Smooth muscle cell (in vitro differentiated cells): ENCODE measurements around the gene NOD1. TPM values are rescaled to one million over a fixed set of nuclear protein-coding genes. Genes with fewer than 3 reads are reported as not detected.

Experiments used
- DNase-seq: peaks from one replicate; lab custom pipeline; 2025; ENCODE audit not compliant: unreplicated experiment; lab: John Stamatoyannopoulos, UW
- H2AFZ ChIP-seq: fragments of 200-600 bp; sonication (generic); 2 replicates; pipeline ENCODE4 v1.6.0; 2016; ENCODE audit warnings: antibody characterized with exemption, low read depth, mild to moderate bottlenecking
- H3F3A ChIP-seq: fragments of 200-600 bp; sonication (generic); 2 replicates; pipeline ENCODE4 v1.6.0; 2017; ENCODE audit warnings: antibody characterized with exemption, low read depth
- H3K27ac ChIP-seq: fragments of 200-600 bp; sonication (generic); 2 replicates; pipeline ENCODE4 v1.5.1; 2016; ENCODE audit warnings: low read depth, mild to moderate bottlenecking
- H3K27me3 ChIP-seq: fragments of 200-600 bp; sonication (generic); 2 replicates; pipeline ENCODE4 v1.6.1; 2016; ENCODE audit warnings: low read depth, mild to moderate bottlenecking
- H3K36me3 ChIP-seq: fragments of 200-600 bp; sonication (generic); 2 replicates; pipeline ENCODE4 v1.5.1; 2016; ENCODE audit warnings: low read depth
- H3K4me1 ChIP-seq: fragments of 200-600 bp; sonication (generic); 2 replicates; pipeline ENCODE4 v1.5.1; 2016; ENCODE audit warnings: low read depth
- H3K4me2 ChIP-seq: fragments of 200-600 bp; sonication (generic); 2 replicates; pipeline ENCODE4 v1.6.0; 2016; ENCODE audit warnings: mild to moderate bottlenecking
- H3K4me3 ChIP-seq: fragments of 200-600 bp; sonication (generic); 2 replicates; pipeline ENCODE4 v1.5.1; 2016; ENCODE audit warnings: mild to moderate bottlenecking
- H3K79me2 ChIP-seq: fragments of 200-600 bp; sonication (generic); 2 replicates; pipeline ENCODE4 v1.6.0; 2016; ENCODE audit warnings: low read depth, mild to moderate bottlenecking
- H3K9ac ChIP-seq: fragments of 200-600 bp; sonication (generic); 2 replicates; pipeline ENCODE4 v1.6.0; 2016; ENCODE audit warnings: low read depth
- H3K9me3 ChIP-seq: fragments of 200-600 bp; sonication (generic); replicated peaks from 2 replicates; pipeline ENCODE4 v1.5.1; 2016; ENCODE audit warnings: low read depth
- H4K20me1 ChIP-seq: fragments of 200-600 bp; sonication (generic); 2 replicates; pipeline ENCODE4 v1.6.0; 2016; ENCODE audit warnings: low read depth
- CTCF ChIP-seq: fragments of 200-600 bp; sonication (generic); IDR thresholded peaks from 2 replicates; pipeline ENCODE4 v1.5.1; 2017; ENCODE audit warnings: borderline replicate concordance, mild to moderate bottlenecking, antibody characterized with exemption; ENCODE audit not compliant: insufficient read depth, poor library complexity, severe bottlenecking
- WGBS: methylation state at CpG from one replicate; pipeline ENCODE4 v1.1.7; 2016; ENCODE audit warnings: low lambda C conversion rate; 5-methylcytosine and 5-hydroxymethylcytosine counted together
- polyA plus RNA-seq: library from polyadenylated mRNA; unstranded; fragments of >200 nt; fragmentation: Nextera tagmentation; extraction: Ambion mirVana; gene quantifications from 2 replicates; pipeline ENCODE4 v1.2.1, GENCODE V29; 2016
- total RNA-seq: library from RNA; depleted of rRNA; stranded (reverse); fragments of >200 nt; gene quantifications from 2 replicates; pipeline ENCODE4 v1.2.3, GENCODE V29; 2014

NOD1 gene
- total and polyA plus RNA-seq, 2 experiments from 2014 or later = 8.6 to 10.5 TPM

- DNase-seq = no peak
- Histone ChIP-seq H3K4me2 (no peak overlapping the region), H2AFZ (no peak overlapping the region), H3K4me3 (no peak overlapping the region), H3K79me2 (no peaks in the 10 kb centered on the region), H3K27ac (no peak overlapping the region), H3F3A (no peaks in the 10 kb centered on the region), H3K36me3 (peaks cover 4% of the 10 kb centered on the region), H3K9ac (no peak overlapping the region), H3K9me3 (no peaks in the 10 kb centered on the region), H3K4me1 (no peaks in the 10 kb centered on the region), H4K20me1 (no peaks in the 10 kb centered on the region), H3K27me3 (no peaks in the 10 kb centered on the region)
- TF ChIP-seq CTCF = no peak
- 96% methylated on average over 7 of the region's 7 CpGs for WGBS
Observed at GRCh38 chr7:30436046-30436445, 42.5 kb downstream of the NOD1 start.

- no peak for DNase-seq
- H4K20me1 ChIP-seq = no peaks in the 10 kb centered on the region
Observed at GRCh38 chr7:30434140-30434799, 44.3 kb downstream of the NOD1 start.

GRCh38 chr7:30433506-30433905 lies 45.1 kb downstream of the NOD1 start:
- Histone ChIP-seq H3K4me3 (no peak overlapping the region), H3K9ac (no peak overlapping the region), H3F3A (no peaks in the 10 kb centered on the region), H3K27ac (no peak overlapping the region), H3K9me3 (no peaks in the 10 kb centered on the region), H3K4me2 (no peak overlapping the region), H3K4me1 (no peaks in the 10 kb centered on the region), H4K20me1 (no peaks in the 10 kb centered on the region), H3K36me3 (peaks cover 4% of the 10 kb centered on the region), H3K27me3 (no peaks in the 10 kb centered on the region), H2AFZ (no peak overlapping the region), H3K79me2 (no peaks in the 10 kb centered on the region)
- DNase-seq = no peak
- no peak for TF ChIP-seq CTCF
- 94% methylated on average over 1 of the region's 1 CpG for WGBS

More at GRCh38 chr7:30434140-30434799, 44.3 kb downstream of the NOD1 start:
- H3F3A ChIP-seq = no peaks in the 10 kb centered on the region
- no peaks in the 10 kb centered on the region for H3K4me1 ChIP-seq
- H2AFZ ChIP-seq = no peak overlapping the region
- no peak overlapping the region for H3K9ac ChIP-seq
- H3K4me3 ChIP-seq = no peak overlapping the region
- H3K4me2 ChIP-seq = no peak overlapping the region
- no peak overlapping the region for H3K27ac ChIP-seq
- TF ChIP-seq CTCF = no peak
- no peaks in the 10 kb centered on the region for H3K79me2 ChIP-seq
- no peaks in the 10 kb centered on the region for H3K27me3 ChIP-seq
- H3K9me3 ChIP-seq = no peaks in the 10 kb centered on the region
- H3K36me3 ChIP-seq = peaks cover 4% of the 10 kb centered on the region
- WGBS = 90% methylated on average over 6 of the region's 6 CpGs

GRCh38 chr7:30433082-30433481 lies 45.5 kb downstream of the NOD1 start:
- WGBS = 82% methylated on average over 3 of the region's 3 CpGs
- no peak for DNase-seq
- Histone ChIP-seq H4K20me1 (no peaks in the 10 kb centered on the region), H3F3A (no peaks in the 10 kb centered on the region), H2AFZ (no peak overlapping the region), H3K4me3 (no peak overlapping the region), H3K4me1 (no peaks in the 10 kb centered on the region), H3K27me3 (no peaks in the 10 kb centered on the region), H3K9me3 (no peaks in the 10 kb centered on the region), H3K36me3 (peaks cover 4% of the 10 kb centered on the region), H3K9ac (no peak overlapping the region), H3K27ac (no peak overlapping the region), H3K79me2 (no peaks in the 10 kb centered on the region), H3K4me2 (no peak overlapping the region)
- TF ChIP-seq CTCF = no peak
